NCI-H1092 (cell line): ENCODE data around the gene PCAT7.
"Not testable (repeated sequence)": the region's sequence is repeated elsewhere in the genome, so short reads cannot be mapped to it uniquely, and the experiment has no call there.

Source experiments
- DNase-seq: peaks from one replicate; lab custom pipeline; 2025; lab: John Stamatoyannopoulos, UW

The PCAT7 gene

DNA sequence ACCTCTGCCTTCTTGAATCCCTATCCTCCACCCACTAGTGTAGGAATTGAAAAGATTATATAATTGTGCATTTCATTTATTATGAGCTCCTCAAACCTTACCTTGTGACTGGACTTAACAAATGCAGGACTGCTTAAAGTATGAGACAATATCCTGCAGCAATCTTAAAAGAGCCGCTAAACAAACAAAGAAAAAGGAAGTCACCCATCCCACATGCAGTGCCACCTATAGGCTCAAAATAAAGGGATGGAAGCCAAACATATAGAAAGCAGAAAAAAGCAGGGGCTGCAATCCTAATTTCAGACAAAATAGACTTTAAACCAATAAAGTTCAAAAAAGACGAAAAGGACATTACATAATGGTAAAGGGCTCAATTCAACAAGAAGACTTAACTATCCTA is 8.7 kb downstream of the PCAT7 start:
- no peak for DNase-seq

DNA sequence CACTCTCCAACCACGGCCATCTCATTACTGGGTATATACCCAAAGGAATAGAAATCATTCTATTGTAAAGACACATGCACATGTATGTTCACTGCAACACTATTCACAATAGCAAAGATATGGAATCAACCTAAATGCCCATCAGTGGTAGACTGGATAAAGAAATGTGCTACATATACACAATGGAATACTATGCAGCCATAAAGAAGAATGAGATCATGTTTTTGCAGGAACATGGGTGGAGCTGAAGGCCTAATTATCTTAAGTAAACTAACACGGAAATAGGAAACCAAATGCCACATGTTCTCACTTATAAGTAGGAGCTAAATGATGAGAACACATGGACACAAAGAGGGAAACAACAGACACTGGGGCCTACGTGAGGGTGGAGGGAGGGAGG is 9.4 kb downstream of the PCAT7 start:
- DNase-seq = not testable (repeated sequence)

DNA sequence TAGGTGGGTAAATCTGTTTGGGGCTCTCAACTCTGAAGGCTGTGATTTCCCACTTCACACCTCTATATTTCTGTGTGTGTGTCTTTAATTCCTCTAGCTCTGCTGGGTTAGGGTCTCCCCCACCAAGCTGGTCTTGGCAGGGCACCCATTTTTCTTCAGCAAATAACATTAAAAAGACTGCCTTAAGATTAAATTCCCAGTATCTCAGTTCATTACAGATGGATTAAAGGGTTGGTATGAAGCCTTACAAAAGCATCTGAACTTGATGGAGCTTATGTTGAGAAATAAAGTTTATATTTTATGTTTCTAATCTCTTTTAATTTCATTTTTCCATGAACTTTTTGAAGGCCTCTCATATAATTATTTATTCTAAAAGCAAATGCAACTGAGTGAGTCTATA is 11.7 kb downstream of the PCAT7 start:
- DNase-seq = no peak

DNA sequence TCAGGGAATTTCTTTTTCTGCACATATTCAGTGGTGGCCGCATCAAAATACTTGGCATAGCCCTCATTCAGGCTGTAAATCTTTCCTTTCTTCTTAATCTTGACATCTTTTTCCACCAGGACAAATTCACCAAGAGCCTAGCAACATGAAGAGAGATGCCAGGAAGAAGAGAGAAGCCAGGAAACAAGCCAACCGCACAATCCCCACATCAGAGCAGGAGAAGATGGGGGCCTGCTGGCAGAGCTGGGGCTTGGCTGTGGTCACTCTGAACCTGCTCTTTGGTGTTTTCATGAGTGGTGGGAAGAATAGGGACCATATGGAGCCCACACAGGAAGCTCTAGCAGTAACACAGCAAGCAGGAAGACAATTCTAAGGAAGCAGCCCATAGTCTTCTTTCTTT is 12.4 kb downstream of the PCAT7 start:
- no peak for DNase-seq

DNA sequence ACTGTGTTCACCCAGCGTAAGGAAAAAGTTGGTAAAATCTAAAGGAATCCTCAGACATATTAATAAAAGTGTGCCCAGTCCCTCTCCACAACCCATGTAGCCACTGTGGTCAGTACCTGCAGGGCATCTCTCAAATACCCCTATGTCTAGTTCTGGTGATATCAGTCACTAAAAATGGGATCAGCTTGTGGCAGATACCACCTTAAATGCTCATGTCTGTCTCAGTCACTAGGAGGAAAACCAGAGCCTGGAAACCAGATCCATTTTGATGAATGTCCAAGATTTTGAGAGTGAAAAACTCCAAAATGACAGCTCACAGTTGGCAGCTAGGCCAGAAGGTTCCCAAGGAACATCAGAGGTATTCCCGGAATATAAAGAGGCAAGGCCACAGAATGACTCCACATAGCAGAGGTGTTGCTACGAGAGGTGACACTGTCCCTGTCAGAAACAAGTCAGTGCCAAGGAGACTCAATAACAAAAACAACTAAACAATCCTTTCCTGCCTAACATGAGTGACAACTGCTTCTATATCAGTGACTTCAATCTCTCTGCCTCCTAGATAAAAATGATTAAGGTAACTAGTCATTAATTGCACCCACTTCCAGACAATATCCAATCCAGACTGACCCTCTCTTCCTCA is 13.5 kb downstream of the PCAT7 start:
- no peak for DNase-seq

DNA sequence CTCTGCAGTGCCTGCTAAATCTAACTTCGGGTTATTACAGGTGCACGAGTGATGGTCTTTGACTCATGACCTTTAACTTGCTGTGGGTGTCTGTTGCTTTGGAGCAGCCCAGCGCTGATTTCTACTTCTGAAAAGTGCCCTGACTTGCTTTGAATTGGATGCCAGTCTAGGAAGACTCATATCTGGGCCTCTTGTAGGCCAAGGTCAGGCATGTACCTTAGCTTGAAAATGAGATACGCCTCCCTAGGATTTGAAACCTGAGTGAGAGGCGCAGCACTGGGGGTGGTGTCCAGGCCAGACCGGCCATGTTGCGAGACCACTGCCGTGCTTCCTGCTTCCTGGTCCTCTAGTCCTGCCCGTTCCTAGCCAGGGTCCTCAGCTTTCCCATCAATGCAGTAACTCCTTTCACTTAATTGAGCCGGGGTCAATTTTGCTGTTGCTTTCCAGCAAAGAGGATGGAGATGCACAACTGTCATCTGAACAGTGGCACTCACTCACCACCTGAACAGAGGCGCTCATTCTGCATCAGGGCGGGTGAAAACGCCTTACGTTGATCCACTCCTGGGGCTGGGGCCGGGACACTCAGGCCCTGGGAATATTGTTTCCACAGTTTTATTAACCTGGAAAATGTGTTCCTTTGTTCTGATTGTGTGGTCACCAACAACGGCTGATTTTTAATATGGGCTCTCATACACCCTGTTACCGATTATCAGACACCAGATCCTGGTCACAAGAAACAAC is 14.3 kb downstream of the PCAT7 start:
- no peak for DNase-seq

DNA sequence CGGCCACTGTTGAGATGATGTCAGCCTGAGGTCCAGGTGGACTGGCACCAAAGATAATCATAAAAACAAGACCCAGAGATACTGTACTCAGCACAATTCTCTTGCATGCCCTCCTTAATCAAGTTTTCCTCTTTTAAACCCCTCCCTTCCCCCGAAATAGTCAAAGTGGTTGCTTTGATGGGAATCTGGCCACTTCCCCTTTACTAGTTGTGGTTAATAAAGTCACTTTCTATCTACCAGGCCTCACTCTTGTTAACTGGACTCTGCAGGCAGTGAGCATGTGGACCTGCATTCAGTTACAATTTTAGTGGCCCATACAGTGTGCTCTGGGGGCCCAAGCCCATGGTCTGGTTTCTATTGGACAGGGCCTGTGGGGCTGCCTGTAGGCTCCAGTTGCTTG is 21.2 kb downstream of the PCAT7 start:
- DNase-seq = no peak

DNA sequence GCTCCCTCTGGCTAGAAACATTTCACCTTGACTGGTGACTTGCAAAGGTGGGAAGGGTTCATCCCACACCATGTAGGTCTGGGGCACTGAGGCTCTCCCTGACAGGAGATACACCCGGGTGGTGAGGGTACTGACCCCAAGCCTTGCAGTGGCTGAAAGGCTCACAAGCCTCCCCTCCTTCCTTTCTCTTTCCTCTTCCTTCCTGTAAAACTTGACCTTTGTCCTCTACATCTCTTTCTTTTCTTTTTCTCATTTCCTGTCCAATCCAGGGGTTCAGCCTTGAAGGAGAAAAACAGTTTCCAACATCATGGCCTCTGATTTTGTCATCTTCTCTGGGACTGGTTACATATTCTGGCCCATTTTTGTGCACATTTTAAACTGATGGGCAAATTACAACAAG is 22.2 kb downstream of the PCAT7 start:
- no peak for DNase-seq

DNA sequence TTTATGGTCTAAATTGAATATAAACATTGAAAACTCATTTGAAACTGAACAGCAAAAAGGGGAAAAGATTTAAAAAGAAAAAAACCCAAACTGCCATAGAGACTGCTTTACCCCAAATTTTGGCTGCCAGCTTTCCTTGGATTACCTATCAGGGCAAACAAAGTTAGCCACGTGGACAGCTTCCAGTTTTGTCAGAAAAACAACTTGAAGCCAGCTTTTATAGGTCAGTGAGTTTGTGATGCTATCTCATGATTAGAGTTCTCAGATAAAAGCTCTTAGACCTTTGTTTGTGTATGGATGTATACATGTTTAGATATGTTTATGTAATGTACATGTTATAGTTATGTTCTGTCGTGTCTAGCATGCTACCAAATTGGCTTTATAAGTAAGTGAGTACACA is 22.7 kb downstream of the PCAT7 start:
- DNase-seq = no peak

DNA sequence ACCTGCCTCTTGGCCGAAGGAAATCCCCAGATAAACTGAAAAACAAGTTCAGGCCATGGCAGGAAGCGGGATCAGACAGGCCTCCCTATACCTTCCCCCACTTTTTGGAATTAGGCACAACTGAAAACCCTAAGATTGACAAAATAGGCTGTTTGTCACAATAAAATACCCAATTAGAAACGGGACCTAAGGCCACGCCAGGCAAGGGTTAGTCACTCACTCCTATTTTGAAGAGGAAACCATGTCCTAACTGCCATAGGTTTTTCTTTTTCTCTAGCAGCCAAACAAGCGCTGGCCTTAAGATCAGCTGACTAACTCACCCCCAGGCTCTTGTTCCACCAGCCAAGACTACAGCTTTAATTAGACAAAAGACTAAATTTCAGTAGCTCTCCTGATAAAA is 26.8 kb downstream of the PCAT7 start:
- DNase-seq = no peak

DNA sequence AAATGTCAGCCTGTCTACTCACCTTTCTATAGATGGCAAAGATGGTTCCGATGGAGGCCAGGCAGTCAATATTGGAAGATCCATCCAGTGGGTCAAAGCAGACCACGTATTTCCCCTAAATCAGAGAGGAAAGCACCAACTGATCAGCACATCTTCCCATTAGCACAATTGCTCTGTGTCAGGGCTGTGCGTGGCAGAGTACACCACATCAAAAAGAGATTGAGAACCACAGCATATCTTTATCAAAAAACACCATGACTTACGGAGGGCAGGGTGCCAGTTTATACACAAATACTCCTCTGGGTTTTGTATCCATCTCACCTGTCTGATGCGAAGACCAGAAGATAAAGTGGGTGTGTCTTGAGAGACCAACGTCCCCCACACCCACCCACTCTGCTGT is 29.7 kb downstream of the PCAT7 start:
- DNase-seq = no peak

DNA sequence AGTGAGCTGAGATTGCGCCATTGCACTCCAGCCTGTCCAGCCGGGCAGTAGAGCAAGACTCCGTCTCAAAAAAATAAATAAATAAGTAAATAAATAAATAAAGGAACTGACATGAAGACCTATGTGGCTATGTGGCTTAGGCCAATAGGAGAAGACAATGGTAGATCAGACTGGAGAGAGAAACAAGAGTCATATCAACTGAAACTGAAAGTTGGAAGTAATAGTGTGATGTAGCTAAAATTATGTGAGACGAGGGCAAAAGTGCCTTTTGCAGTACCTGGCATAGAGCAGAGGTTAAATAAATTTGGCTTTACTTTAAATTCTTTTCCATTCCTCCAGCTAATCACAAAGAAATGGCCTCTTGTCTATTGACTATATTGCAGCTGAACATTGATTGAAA is 31.4 kb downstream of the PCAT7 start:
- DNase-seq = no peak

DNA sequence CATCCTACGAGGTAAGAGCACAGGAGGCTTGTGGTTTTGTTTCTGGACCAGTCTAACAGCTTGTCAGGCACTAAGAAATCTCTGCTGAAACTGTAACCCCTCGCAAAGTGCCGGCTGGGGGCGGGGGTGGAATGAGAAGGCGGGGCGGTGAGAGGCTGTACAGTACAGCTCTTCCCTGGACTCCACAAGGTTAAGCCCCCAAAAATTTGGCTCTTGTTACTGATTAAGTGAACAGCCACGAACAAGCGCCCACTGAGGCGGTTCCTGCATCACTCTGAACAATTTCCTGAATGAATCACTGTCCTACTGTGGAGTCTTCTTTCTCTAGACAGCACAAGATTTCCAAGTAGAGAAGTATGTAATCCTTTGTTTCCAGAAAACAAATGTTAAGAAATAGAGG is 31.9 kb downstream of the PCAT7 start:
- DNase-seq = no peak

DNA sequence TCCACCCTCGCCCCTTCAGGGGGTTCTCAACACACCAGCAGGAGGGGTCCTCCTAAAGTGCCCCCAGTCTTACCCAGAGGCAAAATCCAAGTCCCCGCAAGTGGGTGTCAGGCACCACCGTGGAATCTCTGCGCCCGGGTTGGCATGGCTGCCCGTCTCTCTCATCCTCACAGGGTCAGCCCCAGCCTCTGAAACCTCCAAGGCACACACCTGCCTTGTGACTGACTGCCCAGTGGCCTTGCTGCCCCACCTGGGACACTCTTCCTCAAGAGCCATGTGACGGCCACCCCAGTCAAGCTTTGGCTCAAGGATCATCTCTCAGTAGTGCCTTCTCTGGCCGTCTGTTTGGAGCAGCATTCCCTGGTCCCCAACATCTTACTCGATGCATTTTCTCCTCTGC is 33.8 kb downstream of the PCAT7 start:
- no peak for DNase-seq

DNA sequence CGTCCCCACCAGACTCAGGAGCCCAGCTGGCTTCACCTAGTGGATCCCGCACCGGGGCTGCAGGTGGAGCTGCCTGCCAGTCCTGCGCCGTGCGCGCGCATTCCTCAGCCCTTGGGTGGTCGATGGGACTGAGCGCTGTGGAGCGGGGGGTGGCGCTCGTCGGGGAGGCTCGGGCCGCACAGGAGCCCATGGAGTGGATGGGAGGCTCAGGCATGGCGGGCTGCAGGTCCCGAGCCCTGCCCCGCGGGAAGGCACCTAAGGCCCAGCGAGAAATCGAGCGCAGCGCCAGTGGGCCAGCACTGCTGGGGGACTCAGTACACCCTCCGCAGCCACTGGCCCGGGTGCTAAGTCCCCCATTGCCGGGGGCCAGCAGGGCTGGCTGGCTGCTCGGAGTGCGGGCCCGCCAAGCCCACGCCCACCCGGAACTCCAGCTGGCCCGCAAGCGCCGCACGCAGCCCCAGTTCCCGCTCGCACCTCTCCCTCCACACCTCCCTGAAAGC is 36.2 kb downstream of the PCAT7 start:
- not testable (repeated sequence) for DNase-seq

DNA sequence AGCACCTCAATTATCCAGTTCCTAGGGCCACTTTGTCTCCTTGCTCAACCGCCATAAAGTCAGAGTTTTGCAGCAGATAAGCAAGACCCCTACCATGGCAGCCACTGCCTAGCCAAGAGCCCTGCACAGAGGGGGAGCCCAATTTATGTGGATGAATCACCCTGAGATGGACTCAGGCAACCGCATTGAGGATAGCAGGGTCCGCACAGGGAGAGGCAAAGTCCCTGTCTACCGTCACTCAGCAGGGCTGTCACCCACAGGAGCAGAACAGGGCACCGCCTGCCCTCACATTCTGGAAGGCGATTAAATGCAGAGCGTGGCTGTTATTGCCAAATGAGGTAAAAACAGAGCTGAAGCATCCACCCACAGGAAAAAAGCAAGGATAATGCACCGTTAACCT is 37.0 kb downstream of the PCAT7 start:
- DNase-seq = no peak

DNA sequence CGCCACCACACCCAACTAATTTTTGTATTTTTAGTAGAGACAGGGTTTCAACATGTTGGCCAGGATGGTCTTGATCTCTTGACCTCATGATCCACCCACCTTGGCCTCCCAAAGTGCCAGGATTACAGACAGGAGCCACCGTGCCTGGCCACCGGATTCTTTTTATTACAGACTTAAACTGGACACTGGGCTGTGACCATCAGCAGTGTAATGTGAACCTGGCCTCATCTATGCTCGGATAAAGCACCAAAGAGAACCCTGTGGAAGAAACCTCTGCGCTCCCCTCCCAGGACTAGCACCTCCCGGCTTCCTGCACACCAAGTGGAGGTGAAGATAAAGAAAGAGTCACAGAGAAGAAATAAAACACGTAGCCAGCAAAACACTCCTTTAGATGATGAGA is 37.8 kb downstream of the PCAT7 start:
- not testable (repeated sequence) for DNase-seq

DNA sequence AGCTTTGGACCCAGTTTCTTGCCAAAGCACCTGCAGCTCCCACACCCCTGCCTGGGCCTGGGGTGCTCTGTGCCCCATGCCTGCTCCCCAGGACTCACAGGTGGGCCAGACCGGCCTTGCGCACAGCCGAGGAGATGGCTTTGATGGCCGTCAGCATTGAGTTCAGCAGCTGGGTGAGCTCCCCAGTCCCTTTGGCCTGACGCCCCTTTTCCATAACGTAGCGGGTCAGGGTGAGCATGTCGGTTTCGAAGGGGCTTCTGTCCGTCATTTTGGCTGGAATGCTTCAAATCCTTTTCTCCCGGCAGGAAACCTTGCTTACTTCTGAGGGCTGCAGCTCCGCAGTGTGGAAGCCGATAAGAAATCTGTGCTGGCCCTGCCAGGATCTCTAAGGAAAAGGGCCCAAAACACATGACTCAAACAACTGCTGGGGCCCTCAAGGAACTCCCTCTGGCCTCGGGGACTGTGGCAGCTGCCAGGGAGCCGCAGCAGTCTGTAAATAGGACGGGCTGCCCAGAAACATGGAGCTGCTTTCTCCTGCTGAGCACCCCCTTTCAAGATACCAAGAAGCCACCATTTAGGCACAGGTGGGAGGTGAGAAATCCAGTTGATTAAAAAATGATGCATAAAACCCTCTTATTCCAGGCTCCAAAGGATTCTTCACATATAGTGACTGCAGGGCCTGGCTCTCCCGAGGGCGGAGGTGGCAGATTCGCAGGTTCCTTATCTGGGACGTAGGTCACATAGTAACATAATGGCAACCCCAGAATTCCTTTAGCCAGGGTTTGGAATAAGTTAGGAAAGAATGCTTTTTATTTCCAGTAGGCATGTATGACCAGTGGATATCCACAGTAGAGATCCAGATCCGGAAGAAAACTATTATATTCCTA is 38.8 kb downstream of the PCAT7 start, which contains the start of gene FBP2:
TSS of gene FBP2 (minus strand) at position 366 of the 887 bp plus-strand sequence. CDS start at position 268, 98 bp downstream.
- no peak for DNase-seq

DNA sequence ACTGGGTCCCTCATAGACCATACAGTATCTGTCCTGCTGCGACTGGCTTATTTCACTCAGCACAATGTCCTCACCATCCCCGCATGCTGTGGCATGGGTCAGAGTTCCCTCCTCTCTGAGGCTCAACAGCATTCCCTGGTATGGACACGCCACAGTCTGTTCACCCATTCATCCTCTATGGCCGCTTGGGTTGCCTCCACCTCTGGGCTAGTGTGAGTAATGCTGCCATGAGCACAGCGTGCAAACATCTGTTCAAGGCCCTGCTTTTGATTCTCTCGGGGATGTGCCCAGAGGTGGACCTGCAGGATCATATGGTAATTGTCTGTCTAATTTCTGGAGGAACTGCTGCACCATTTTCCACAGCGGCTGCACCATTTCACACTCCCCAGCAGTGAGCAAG is 44.2 kb downstream of the PCAT7 start:
- no peak for DNase-seq

DNA sequence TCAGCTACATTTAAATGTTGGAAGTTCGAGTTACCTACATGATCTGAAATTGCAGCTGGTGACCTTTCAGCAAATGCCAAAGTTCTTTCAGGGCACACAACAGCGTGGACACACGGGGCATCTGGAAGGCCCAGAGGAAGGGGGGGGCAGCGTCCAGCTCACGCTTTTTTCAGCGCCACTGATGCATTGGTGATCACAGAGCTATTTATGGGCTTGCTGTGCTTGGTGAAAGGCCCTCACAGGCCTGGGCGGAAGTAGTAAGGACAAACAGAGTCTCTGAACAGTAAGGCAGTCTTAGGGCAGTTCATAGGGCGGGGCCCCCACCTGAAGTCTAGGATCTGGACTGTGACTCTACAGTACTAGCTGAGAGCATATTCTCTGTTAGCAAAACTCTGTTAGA is 45.4 kb downstream of the PCAT7 start:
- DNase-seq = no peak

DNA sequence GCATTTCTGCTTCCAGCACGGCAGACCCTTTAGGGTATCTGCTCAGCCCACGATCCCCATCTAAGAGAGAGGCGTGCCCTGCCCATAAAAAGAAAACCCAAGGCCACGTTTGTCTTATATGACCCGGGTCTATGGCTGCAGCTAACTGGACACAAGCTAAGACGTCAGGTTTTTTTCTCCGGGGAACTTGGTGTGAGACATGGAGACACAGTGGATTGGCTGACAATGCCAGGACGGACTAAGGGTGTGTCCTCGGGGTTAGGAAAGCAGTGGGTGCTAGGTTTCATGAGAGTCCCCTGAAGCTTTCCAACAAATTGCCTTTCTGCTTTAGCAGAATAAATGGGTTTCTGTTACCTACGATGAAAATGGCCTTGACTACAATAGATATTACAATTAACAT is 45.8 kb downstream of the PCAT7 start:
- no peak for DNase-seq

DNA sequence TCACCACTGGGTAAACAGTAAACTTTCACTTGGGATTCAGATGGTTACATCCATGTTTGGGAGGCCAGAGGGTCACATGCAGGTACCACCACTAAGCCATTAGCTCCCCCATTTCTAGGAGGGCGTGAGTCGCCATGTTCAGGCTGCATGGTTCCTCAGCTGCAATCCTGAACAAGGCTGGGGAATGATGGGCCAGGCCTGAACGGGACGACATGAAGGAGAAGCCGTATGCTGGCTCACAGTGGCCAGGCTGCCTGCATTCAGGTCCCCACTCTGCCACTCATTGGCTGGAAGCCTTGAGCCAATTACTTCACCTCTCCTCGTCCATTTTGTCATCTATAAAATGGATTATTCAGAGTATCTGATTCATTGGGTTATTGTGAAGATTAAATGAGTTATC is 47.8 kb downstream of the PCAT7 start:
- DNase-seq = no peak
